GM21576 (cell line): ENCODE measurements around the gene STAT5A.
"Not testable (repeated sequence)": the region's sequence is repeated elsewhere in the genome, so short reads cannot be mapped to it uniquely, and the experiment has no call there.

Experiments
- ATAC-seq: cut with Tn5 transposase; IDR thresholded peaks from one replicate; pipeline ENCODE4 v1.9.1; 2021; ENCODE audit warnings: mild to moderate bottlenecking, moderate library complexity; ENCODE audit not compliant: unreplicated experiment

STAT5A gene

DNA sequence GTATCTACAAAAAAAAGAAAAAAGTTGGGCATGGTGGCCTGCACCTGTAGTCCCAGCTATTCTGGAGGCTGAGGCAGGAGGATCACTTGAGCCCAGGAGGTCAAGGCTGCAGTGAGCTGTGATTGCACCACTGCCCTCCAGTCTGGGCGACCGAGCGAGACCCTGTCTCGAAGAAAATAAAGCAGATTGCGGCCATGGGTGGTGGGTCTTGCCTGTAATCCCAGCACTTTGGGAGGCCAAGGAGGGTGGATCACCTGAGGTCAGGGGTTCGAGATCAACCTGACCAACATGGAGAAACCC, 16.7 kb downstream of the STAT5A start:
- ATAC-seq: not testable (repeated sequence)

GRCh38 chr17:42305543-42306384, 17.5 kb downstream of the STAT5A start:
- no peak for ATAC-seq

DNA sequence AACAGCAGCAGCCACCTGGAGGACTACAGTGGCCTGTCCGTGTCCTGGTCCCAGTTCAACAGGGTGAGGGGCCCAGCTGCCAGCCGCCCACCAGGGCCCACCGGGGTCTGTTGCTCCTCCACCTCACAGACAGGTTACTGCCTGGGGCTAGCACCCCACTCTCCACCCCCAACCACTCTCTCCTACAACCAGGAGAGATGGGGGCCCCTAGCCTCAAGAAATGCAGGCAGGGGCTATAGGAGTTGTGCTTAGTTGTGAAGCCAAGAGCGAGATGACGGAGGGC, 18.0 kb downstream of the STAT5A start:
- no peak for ATAC-seq

DNA sequence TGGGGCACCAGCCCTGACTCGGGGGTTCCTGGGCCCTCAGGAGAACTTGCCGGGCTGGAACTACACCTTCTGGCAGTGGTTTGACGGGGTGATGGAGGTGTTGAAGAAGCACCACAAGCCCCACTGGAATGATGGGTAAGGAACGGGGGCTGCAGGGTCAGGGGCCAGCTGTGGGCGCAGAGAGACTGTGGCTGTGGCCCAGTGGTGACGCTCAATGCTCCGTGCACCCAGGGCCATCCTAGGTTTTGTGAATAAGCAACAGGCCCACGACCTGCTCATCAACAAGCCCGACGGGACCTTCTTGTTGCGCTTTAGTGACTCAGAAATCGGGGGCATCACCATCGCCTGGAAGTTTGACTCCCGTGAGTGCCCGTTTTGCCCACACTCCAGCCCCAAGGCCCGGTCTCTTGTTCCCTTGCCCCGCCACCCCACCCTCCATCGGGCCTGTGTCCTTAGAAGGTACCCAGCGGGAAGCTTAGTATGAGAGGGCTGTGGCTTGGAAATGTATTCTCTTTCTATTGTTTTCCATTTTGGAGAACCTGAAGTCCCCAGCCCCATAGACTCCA, 19.1 kb downstream of the STAT5A start:
- ATAC-seq: no peak

DNA sequence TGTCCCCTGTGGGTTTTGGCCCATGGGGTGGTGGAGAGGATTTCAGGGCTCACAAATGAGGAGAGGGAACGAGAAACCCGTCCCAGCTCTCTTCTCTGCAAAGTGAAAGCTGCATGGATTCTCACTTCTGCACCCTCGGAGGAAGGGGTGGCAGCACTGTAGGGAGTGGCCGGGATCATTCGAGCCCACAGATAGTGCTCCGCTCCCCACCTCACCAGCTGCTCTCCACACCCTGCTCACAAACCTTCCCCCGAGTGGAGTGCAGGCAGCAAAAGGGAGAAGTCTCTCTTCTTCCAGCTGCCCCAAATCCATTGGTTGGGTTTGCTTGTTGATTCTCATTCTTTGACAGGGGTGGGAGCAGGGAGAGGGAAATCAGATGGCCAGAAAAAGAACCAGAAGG, 20.1 kb downstream of the STAT5A start:
- ATAC-seq: no peak

DNA sequence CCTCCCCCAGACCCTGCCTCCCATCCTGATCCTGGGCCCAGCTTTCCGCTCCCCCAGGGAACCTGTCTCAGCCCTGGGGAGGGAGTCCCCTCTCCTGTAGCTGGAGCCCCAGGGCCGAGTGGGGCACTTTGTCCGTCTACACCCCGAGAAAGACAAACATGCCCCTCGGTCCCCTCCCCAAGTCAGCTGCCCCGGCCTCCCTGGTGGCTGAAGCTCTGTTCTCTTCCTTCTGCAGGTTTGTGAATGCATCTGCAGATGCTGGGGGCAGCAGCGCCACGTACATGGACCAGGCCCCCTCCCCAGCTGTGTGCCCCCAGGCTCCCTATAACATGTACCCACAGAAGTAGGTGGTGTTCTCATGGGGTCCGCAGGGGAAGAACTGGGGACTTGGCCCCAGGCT, 20.8 kb downstream of the STAT5A start:
- ATAC-seq: no peak

- no peak for ATAC-seq
Measured at GRCh38 chr17:42309986-42310786, 21.9 kb downstream of the STAT5A start.

- no peak for ATAC-seq
Measured at GRCh38 chr17:42310787-42311215, 22.5 kb downstream of the STAT5A start.

DNA sequence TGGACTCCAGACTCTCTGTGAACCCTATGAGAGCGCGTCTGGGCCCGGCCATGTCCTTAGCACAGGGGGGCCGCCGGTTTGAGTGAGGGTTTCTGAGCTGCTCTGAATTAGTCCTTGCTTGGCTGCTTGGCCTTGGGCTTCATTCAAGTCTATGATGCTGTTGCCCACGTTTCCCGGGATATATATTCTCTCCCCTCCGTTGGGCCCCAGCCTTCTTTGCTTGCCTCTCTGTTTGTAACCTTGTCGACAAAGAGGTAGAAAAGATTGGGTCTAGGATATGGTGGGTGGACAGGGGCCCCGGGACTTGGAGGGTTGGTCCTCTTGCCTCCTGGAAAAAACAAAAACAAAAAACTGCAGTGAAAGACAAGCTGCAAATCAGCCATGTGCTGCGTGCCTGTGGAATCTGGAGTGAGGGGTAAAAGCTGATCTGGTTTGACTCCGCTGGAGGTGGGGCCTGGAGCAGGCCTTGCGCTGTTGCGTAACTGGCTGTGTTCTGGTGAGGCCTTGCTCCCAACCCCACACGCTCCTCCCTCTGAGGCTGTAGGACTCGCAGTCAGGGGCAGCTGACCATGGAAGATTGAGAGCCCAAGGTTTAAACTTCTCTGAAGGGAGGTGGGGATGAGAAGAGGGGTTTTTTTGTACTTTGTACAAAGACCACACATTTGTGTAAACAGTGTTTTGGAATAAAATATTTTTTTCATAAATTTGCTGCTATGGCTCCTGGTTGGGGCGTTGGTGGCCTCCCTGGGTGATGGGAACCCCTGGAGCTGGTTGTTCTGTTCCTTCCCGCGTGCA, 23.1 kb downstream of the STAT5A start:
- no peak for ATAC-seq

DNA sequence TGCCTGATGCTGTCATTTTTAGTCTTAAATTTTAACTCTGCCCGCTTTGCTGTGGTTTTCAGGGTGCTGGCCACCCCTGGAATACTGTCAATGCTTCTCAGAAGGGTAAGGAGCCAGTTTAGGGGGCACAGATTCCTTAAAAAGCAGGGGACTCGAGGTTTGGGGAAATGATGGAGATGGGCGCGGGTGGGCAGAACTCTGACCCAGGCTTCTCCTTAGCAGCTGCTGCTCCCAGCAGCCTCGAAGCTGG, 23.7 kb downstream of the STAT5A start:
- ATAC-seq: no peak

- peak; percentile 45 for ATAC-seq
Measured at GRCh38 chr17:42312285-42313130, 24.2 kb downstream of the STAT5A start.

DNA sequence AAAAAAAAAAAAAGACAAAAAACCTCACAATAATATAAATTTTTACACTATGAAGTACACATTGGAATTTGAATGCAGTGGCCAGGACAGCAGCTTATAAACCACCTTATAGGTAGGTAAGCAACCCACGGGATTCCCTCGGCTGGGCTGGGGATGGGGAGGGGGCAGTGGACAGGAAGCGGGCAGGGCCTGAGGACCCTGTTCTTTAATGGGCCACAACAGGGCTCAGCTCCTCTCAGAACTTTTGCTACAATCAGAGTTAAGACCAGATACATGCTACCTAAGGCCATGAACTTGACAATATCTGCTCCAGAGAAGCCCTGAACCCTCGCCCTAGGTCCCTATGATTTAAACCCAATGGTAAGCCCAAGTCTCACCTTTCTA, 25.1 kb downstream of the STAT5A start:
- ATAC-seq: no peak

DNA sequence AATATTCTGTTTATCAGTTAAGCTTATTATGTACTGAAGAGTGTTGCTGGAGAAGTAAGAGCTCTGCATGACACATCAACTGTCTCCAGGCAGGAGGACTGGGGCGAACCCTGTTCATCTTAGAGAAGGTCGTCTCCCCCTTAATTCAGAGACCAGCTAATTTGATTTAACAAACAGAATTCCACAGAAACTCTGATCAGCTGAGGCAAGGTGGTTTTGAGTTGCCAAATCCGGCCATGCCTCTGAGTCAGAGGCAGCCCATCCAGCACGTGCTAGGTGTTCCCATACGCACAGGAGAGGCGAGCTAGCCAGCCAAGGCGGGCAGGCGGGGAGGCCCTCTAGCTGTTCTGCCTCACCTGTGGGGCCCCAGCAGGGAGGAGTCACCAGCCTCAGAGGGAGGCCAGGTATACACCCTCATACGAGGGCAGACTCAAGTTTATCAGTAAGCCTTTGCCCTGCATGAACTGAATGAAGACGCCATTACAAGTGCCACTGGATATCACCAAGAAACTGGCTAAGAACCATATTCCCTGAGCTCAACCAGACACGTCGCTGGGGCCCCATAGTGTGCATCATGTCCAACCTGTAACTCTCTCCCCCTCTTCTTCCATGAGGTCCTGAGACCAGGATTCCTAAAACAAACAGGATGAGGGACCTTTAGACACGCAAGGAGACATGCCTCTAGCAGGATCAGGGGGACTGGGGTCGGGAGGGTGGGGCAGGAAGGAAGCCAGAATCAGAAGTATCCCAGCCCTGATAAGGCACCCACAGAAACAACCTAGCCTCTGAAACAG, 25.7 kb downstream of the STAT5A start:
- no peak for ATAC-seq

DNA sequence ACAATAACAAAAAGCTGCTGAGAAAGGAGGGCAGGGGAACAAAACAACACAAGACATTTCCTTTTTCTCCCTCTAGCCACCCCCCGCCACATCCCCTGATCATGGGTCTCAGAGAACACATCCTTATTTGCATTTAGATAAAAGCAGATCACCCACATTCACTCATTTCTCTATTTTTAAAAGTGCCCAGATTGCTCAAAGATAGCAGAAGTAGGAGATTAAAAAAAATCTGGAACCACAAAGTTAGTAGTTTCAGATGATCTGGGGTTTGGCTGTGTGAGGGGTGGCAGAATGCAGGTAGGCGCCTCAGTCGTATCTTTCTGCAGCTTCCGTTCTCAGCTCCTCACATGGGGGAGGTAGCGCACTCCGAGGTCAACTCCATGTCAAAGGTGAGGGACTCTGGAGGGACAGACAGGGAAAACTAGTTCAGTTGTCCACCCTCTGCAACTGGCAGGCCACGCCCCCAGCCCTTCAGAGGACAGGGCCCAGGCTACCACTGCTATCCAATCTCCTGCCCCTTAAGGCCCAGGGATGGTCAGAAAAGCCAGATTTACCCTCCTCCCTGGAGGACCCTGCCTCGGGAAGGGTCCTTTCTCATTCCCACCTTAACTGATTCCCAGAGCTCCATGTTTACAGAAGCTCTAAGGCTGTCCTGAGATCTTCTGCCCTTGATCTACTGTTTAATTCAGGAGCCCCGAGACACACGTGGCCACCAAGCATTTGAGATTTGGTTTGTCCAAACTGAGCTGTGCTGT, 27.3 kb downstream of the STAT5A start:
- no peak for ATAC-seq

DNA sequence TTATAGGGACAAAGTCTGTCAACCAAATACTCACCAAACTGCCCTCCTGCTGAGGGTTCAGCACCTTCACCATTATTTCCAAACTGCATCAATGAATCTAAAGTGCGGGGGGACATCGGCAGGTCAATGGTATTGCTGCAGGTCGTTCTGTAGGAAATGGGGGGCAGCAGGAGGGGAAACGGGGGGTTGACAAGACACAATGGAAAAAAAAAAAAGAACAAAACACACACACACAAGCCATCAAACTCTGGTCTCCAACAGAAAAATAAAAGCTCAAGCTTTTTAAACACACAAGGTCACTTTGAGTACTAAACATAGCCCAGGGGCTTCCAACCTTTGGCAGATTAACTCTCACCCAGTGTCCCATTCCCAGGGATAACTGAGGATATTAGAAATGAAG, 28.5 kb downstream of the STAT5A start:
- no peak for ATAC-seq

- ATAC-seq: no peak
Measured at GRCh38 chr17:42317266-42317845, 29.1 kb downstream of the STAT5A start.

DNA sequence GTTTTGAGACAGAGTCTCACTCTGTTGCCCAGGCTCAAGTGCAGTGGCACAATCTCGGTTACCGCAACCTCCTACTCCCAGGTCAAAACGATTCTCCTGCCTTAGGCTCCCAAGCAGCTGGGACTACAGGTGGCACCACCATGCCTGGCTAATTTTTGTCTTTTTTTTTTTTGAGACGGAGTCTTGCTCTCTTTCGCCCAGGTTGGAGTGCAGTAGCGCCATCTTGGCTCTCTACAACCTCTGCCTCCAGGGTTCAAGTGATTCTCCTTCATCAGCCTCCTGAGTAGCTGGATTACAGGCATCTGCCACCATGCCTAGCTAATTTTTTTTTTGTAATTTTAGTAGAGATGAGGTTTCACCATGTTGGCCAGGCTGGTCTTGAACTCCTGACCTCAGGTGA, 29.7 kb downstream of the STAT5A start:
- ATAC-seq: not testable (repeated sequence)

GRCh38 chr17:42321555-42321954, 33.3 kb downstream of the STAT5A start:
- ATAC-seq: no peak
